Neural cell (in vitro differentiated cells): Measurements from ENCODE around the gene SLX4IP. TPM values are rescaled to one million over a fixed set of nuclear protein-coding genes. Genes with fewer than 3 reads are reported as not detected.

Experiments used
- H2AFZ ChIP-seq: fragments of 200-600, 300-800 bp; sonication (generic), shearing (Covaris generic); 2 replicates; pipeline ENCODE4 v1.6.0; 2014; ENCODE audit warnings: low read depth, mild to moderate bottlenecking, antibody characterized with exemption, low read length, moderate library complexity
- H3F3A ChIP-seq: fragments of 200-600 bp; shearing (Covaris generic); 2 replicates; pipeline ENCODE4 v1.6.1; 2016; ENCODE audit warnings: mild to moderate bottlenecking, moderate library complexity, mixed read lengths, antibody characterized with exemption, low read length; ENCODE audit not compliant: insufficient read depth, poor library complexity, severe bottlenecking
- H3K27ac ChIP-seq: fragments of 200-600, 300-800 bp; sonication (generic), shearing (Covaris generic); 2 replicates; pipeline ENCODE4 v1.5.1; 2014; ENCODE audit warnings: mild to moderate bottlenecking, low read length, moderate library complexity
- H3K27me3 ChIP-seq: fragments of 300-800, 200-600 bp; sonication (generic), shearing (Covaris generic); 2 replicates; pipeline ENCODE4 v1.6.0; 2014; ENCODE audit warnings: mild to moderate bottlenecking, low read depth, low read length, moderate library complexity; ENCODE audit not compliant: insufficient read depth
- H3K36me3 ChIP-seq: fragments of 300-800, 200-600 bp; sonication (generic), shearing (Covaris generic); 2 replicates; pipeline ENCODE4 v1.5.1; 2014; ENCODE audit warnings: mild to moderate bottlenecking, antibody characterized with exemption, low read length, moderate library complexity; ENCODE audit not compliant: insufficient read depth
- H3K4me2 ChIP-seq: fragments of 300-800, 200-600 bp; sonication (generic), shearing (Covaris generic); 2 replicates; pipeline ENCODE4 v1.6.0; 2014; ENCODE audit warnings: mild to moderate bottlenecking, low read length
- H3K4me3 ChIP-seq: fragments of 300-800, 200-600 bp; sonication (generic), shearing (Covaris generic); 2 replicates; pipeline ENCODE4 v1.5.1; 2014; ENCODE audit warnings: mild to moderate bottlenecking, low read length, moderate library complexity
- H3K79me2 ChIP-seq: fragments of 200-600 bp; shearing (Covaris generic); replicated peaks from 2 replicates; pipeline ENCODE4 v1.6.0; 2014; ENCODE audit warnings: mild to moderate bottlenecking, low read length, moderate library complexity; ENCODE audit not compliant: insufficient read depth
- H3K9ac ChIP-seq: fragments of 300-800, 200-600 bp; sonication (generic), shearing (Covaris generic); 2 replicates; pipeline ENCODE4 v1.6.1; 2016; ENCODE audit warnings: mild to moderate bottlenecking, low read length, mixed read lengths
- H3K9me2 ChIP-seq: fragments of 200-600 bp; shearing (Covaris generic); 2 replicates; pipeline ENCODE4 v1.6.1; 2016; ENCODE audit warnings: mild to moderate bottlenecking, low read length, mixed read lengths; ENCODE audit not compliant: insufficient read depth
- H3K9me3 ChIP-seq: fragments of 200-600, 300-800 bp; sonication (generic), shearing (Covaris generic); 2 replicates; pipeline ENCODE4 v1.6.1; 2016; ENCODE audit warnings: mild to moderate bottlenecking, mixed run types, low read length, moderate library complexity, mixed read lengths
- H4K20me1 ChIP-seq: fragments of 200-600 bp; shearing (Covaris generic); 2 replicates; pipeline ENCODE4 v1.6.1; 2016; ENCODE audit warnings: mild to moderate bottlenecking, mixed run types; ENCODE audit not compliant: insufficient read depth
- CTCF ChIP-seq: fragments of 450-650 bp; IDR thresholded peaks from 2 replicates; pipeline ENCODE4 v1.5.1; 2014; ENCODE audit warnings: antibody characterized with exemption, mild to moderate bottlenecking, moderate library complexity; ENCODE audit not compliant: poor library complexity, severe bottlenecking
- EP300 ChIP-seq: fragments of 450-650 bp; conservative IDR thresholded peaks from 2 replicates; pipeline ENCODE4 v1.6.1; 2014; ENCODE audit warnings: antibody characterized with exemption, mild to moderate bottlenecking, moderate library complexity; ENCODE audit not compliant: poor library complexity, severe bottlenecking
- EZH2 ChIP-seq: fragments of 200-600, 300-800 bp; shearing (Covaris generic), sonication (generic); IDR thresholded peaks from 2 replicates; pipeline ENCODE4 v1.6.1; 2014; ENCODE audit warnings: antibody characterized with exemption, low read length, borderline replicate concordance, mild to moderate bottlenecking; ENCODE audit not compliant: insufficient read depth, poor library complexity, severe bottlenecking
- MXI1 ChIP-seq: fragments of 450-650 bp; conservative IDR thresholded peaks from 2 replicates; pipeline ENCODE4 v1.6.1; 2014; ENCODE audit warnings: antibody characterized with exemption, mild to moderate bottlenecking; ENCODE audit not compliant: poor library complexity, severe bottlenecking
- POLR2AphosphoS5 ChIP-seq: IDR thresholded peaks from 2 replicates; pipeline ENCODE4 v1.6.1; 2012
- RAD21 ChIP-seq: fragments of 450-650 bp; conservative IDR thresholded peaks from 2 replicates; pipeline ENCODE4 v1.6.1; 2014; ENCODE audit warnings: antibody characterized with exemption, mild to moderate bottlenecking, moderate library complexity
- SMC3 ChIP-seq: fragments of 450-650 bp; conservative IDR thresholded peaks from 2 replicates; pipeline ENCODE4 v1.6.1; 2014; ENCODE audit warnings: antibody characterized with exemption, mild to moderate bottlenecking, moderate library complexity; ENCODE audit not compliant: poor library complexity
- TAF1 ChIP-seq: IDR thresholded peaks from 2 replicates; pipeline ENCODE4 v1.6.1; 2012; ENCODE audit warnings: low read depth
- polyA plus RNA-seq: library from polyadenylated mRNA; depleted of rRNA; stranded (reverse); fragments of >200 nt; gene quantifications from 2 replicates; pipeline ENCODE4 v1.2.3, GENCODE V29; 2014
- TF ChIP-seq, protein P1 (sequence below): IDR thresholded peaks from 2 replicates; pipeline ENCODE4 v1.6.1; 2012; ENCODE audit warnings: borderline replicate concordance

The SLX4IP gene
- polyA plus RNA-seq, 1 donor from 2014 or later, result 6.4 TPM

DNA sequence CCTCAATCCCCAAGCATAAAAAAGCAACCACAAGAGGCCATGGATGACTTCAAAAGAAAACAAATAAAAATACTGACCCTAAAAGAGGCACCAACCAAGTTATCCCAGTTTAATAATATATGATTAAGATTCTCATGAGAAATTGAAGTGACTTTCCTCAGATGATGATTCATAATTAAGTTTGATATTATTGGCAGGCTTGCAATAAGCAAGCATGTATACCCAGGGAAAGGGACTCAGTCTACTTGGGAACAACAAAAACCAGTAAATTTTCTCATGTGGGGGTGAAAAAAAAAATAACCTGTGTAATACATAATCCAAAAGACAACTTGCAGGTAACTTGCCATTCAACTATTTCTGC, 219.1 kb downstream of the SLX4IP start (continued):
- TF ChIP-seq POLR2AphosphoS5 (no peak), MXI1 (no peak), TAF1 (no peak), SMC3 (no peak)

DNA sequence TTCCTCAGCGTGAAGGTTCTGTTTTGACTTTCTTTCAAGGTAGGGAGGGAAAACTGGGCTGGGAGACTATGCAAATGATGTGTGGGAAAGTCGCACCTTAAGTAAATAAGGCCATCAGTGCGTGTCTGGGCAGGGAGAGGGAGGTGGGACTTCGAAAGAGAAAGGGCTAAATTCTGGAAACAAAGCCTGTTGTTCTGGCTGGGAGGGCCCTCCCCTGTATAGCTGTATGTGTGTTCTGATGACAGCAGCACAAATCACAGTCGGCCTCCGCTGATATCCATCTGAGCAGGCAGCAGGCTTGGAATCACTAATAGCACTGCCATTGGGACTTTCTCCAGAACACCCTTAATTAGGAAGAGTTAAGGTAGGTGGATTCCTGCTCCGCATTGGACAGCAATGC, 219.5 kb downstream of the SLX4IP start:
- Histone ChIP-seq H3F3A (no peaks in the 10 kb centered on the region), H2AFZ (no peak overlapping the region), H3K79me2 (no peaks in the 10 kb centered on the region), H3K9me2 (no peaks in the 10 kb centered on the region), H3K27me3 (no peaks in the 10 kb centered on the region), H3K9ac (no peak overlapping the region), H4K20me1 (no peaks in the 10 kb centered on the region), H3K9me3 (no peaks in the 10 kb centered on the region), H3K4me3 (no peak overlapping the region), H3K36me3 (peaks cover 5% of the 10 kb centered on the region), H3K4me2 (no peak overlapping the region), H3K27ac (no peak overlapping the region)
- TF ChIP-seq EZH2 (no peak), TAF1 (no peak), RAD21 (no peak), CTCF (no peak), SMC3 (no peak), POLR2AphosphoS5 (no peak), EP300 (no peak), MXI1 (no peak)
- TF ChIP-seq, protein P1, sequence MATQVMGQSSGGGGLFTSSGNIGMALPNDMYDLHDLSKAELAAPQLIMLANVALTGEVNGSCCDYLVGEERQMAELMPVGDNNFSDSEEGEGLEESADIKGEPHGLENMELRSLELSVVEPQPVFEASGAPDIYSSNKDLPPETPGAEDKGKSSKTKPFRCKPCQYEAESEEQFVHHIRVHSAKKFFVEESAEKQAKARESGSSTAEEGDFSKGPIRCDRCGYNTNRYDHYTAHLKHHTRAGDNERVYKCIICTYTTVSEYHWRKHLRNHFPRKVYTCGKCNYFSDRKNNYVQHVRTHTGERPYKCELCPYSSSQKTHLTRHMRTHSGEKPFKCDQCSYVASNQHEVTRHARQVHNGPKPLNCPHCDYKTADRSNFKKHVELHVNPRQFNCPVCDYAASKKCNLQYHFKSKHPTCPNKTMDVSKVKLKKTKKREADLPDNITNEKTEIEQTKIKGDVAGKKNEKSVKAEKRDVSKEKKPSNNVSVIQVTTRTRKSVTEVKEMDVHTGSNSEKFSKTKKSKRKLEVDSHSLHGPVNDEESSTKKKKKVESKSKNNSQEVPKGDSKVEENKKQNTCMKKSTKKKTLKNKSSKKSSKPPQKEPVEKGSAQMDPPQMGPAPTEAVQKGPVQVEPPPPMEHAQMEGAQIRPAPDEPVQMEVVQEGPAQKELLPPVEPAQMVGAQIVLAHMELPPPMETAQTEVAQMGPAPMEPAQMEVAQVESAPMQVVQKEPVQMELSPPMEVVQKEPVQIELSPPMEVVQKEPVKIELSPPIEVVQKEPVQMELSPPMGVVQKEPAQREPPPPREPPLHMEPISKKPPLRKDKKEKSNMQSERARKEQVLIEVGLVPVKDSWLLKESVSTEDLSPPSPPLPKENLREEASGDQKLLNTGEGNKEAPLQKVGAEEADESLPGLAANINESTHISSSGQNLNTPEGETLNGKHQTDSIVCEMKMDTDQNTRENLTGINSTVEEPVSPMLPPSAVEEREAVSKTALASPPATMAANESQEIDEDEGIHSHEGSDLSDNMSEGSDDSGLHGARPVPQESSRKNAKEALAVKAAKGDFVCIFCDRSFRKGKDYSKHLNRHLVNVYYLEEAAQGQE, result no peak

GRCh38 chr20:10655720-10656669, 220.9 kb downstream of the SLX4IP start:
- Histone ChIP-seq H3K4me2 (no peak overlapping the region), H3K9me3 (no peaks in the 10 kb centered on the region), H2AFZ (no peak overlapping the region), H3K27ac (no peak overlapping the region), H3F3A (no peaks in the 10 kb centered on the region), H4K20me1 (no peaks in the 10 kb centered on the region), H3K27me3 (no peaks in the 10 kb centered on the region), H3K9ac (no peak overlapping the region), H3K9me2 (no peaks in the 10 kb centered on the region), H3K79me2 (no peaks in the 10 kb centered on the region), H3K4me3 (no peak overlapping the region), H3K36me3 (peaks cover 5% of the 10 kb centered on the region)
- TF ChIP-seq CTCF (no peak), EP300 (no peak), TAF1 (no peak), RAD21 (no peak), SMC3 (no peak), EZH2 (no peak), MXI1 (no peak), POLR2AphosphoS5 (no peak)
- TF ChIP-seq, protein P1, result no peak
